ENCODE data around the gene PLXNA2.

PLXNA2 gene

GRCh38 chr1:208276757-208277435 is 32.7 kb upstream of the PLXNA2 start:
- Histone ChIP-seq H3K27ac (ENCODE audit: low read depth, low read length) (no peak overlapping the region), H3K4me3 (ENCODE audit: low read depth in 1 of 5, low read length in 5 of 5) (no peak overlapping the region), H3K9ac (ENCODE audit: low read length in 5 of 5) (no peak overlapping the region), H3K9me3 (ENCODE audit: control insufficient read depth in 5 of 5, low read length in 5 of 5) (no peaks in the 10 kb centered on the region), H3K27me3 (ENCODE audit: control insufficient read depth in 5 of 5, insufficient read depth in 4 of 5, low read length in 5 of 5) (peaks cover 0 to 2% (median 0%) of the 10 kb centered on the region in 5 donors), H3K36me3 (ENCODE audit: control insufficient read depth in 5 of 5, insufficient read depth in 5 of 5, low read length in 5 of 5) (no peaks in the 10 kb centered on the region), H3K4me1 (ENCODE audit: control insufficient read depth in 5 of 5, insufficient read depth in 5 of 5, low read length in 5 of 5) (peaks cover 0 to 31% (median 15%) of the 10 kb centered on the region in 5 donors)

DNA sequence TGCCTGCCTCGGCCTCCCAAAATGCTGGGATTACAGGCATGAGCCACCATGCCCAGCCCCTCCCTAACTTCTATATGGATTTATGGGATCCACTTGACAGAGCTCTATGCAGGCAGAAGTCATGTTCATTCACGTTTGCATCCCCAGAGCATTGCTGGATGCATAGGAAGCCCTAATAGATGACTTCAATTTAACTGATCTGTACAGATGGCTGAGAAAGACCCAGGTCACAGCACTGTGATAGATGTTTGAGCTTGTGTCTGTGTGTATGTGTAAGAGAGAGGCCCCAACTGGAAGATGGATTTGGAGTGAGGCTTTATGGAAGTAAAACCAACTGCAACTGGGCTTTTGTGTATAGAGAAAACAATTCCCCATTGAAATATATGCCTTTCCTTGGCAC is 30.9 kb upstream of the PLXNA2 start:
- H3K9me3 ChIP-seq (ENCODE audit: control insufficient read depth in 5 of 5, low read length in 5 of 5): no peaks in the 10 kb centered on the region
- H3K27ac ChIP-seq (ENCODE audit: low read depth, low read length): no peak overlapping the region
- peaks cover 0 to 26% (median 8%) of the 10 kb centered on the region in 5 donors for H3K4me1 ChIP-seq (ENCODE audit: control insufficient read depth in 5 of 5, insufficient read depth in 5 of 5, low read length in 5 of 5)
- H3K9ac ChIP-seq (ENCODE audit: low read length in 5 of 5): no peak overlapping the region
- H3K4me3 ChIP-seq (ENCODE audit: low read depth in 1 of 5, low read length in 5 of 5): no peak overlapping the region
- peaks cover 0 to 2% (median 0%) of the 10 kb centered on the region in 5 donors for H3K27me3 ChIP-seq (ENCODE audit: control insufficient read depth in 5 of 5, insufficient read depth in 4 of 5, low read length in 5 of 5)
- H3K36me3 ChIP-seq (ENCODE audit: control insufficient read depth in 5 of 5, insufficient read depth in 5 of 5, low read length in 5 of 5): no peaks in the 10 kb centered on the region

DNA sequence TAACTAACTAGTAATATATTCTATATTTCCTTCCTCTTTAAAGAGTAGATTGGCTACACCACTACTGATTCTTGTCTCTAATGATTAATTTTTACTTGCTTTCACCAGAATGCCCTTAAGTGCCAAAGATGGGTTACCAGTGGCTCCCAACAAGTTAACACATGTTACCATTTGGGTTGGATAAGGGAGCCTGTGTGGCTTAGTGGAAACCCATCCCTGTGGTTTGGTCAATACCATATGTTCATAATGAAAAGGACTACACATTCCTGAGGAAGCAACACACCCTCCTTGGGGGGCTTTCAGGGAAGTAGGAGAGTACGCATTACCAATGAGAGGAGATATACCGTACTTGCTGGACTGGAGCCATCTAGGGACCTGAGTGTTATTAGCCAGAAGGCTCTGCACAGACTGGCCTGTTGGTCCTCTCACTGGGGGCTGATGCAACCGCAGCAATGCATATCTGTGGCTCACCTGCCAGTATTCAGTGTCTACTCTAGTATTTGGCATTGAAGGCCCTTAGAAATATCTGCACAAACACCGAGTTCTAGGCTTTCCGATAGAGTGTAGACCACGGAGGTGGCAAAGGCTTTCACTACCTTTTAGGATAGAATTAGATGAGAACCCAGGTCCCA is 29.3 kb upstream of the PLXNA2 start:
- Histone ChIP-seq H3K27ac (ENCODE audit: low read depth, low read length) (no peak overlapping the region), H3K9ac (ENCODE audit: low read length in 5 of 5) (no peak overlapping the region), H3K36me3 (ENCODE audit: control insufficient read depth in 5 of 5, insufficient read depth in 5 of 5, low read length in 5 of 5) (no peaks in the 10 kb centered on the region), H3K27me3 (ENCODE audit: control insufficient read depth in 5 of 5, insufficient read depth in 4 of 5, low read length in 5 of 5) (peaks cover 0 to 9% (median 0%) of the 10 kb centered on the region in 5 donors), H3K4me3 (ENCODE audit: low read depth in 1 of 5, low read length in 5 of 5) (no peak overlapping the region), H3K4me1 (ENCODE audit: control insufficient read depth in 5 of 5, insufficient read depth in 5 of 5, low read length in 5 of 5) (peaks cover 0 to 18% (median 8%) of the 10 kb centered on the region in 5 donors), H3K9me3 (ENCODE audit: control insufficient read depth in 5 of 5, low read length in 5 of 5) (no peaks in the 10 kb centered on the region)

GRCh38 chr1:208272713-208273112 is 28.5 kb upstream of the PLXNA2 start:
- no peak overlapping the region for H3K4me3 ChIP-seq (ENCODE audit: low read depth in 1 of 5, low read length in 5 of 5)
- H3K27me3 ChIP-seq (ENCODE audit: control insufficient read depth in 5 of 5, insufficient read depth in 4 of 5, low read length in 5 of 5): peaks cover 0 to 13% (median 3%) of the 10 kb centered on the region in 5 donors
- no peaks in the 10 kb centered on the region for H3K9me3 ChIP-seq (ENCODE audit: control insufficient read depth in 5 of 5, low read length in 5 of 5)
- H3K4me1 ChIP-seq (ENCODE audit: control insufficient read depth in 5 of 5, insufficient read depth in 5 of 5, low read length in 5 of 5): peaks cover 0 to 10% (median 7%) of the 10 kb centered on the region in 5 donors
- no peak overlapping the region for H3K27ac ChIP-seq (ENCODE audit: low read depth, low read length)
- H3K9ac ChIP-seq (ENCODE audit: low read length in 5 of 5): no peak overlapping the region
- H3K36me3 ChIP-seq (ENCODE audit: control insufficient read depth in 5 of 5, insufficient read depth in 5 of 5, low read length in 5 of 5): no peaks in the 10 kb centered on the region

DNA sequence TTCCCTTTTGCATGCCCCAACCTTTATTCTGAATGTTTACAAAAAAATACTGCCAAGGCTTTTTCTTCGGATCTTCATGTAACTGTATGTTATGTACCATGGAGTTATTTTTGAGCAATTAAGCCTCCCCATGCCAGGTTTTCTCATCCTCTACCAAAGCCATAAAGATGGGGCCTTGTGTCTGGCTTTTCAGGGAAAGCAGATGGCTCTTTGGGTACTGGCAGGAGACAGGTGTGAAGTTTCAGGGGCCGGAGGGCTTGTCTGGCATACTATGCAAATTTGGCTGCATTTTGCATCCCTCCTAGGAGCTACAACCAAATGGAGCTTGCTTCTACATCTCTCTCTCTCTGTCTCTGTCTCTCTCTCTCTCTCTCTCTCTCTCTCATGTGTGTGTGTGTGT is 28.1 kb upstream of the PLXNA2 start:
- H3K4me1 ChIP-seq (ENCODE audit: control insufficient read depth in 5 of 5, insufficient read depth in 5 of 5, low read length in 5 of 5): peaks cover 0 to 9% (median 7%) of the 10 kb centered on the region in 5 donors
- no peaks in the 10 kb centered on the region for H3K9me3 ChIP-seq (ENCODE audit: control insufficient read depth in 5 of 5, low read length in 5 of 5)
- no peak overlapping the region for H3K27ac ChIP-seq (ENCODE audit: low read depth, low read length)
- peaks cover 0 to 16% (median 3%) of the 10 kb centered on the region in 5 donors for H3K27me3 ChIP-seq (ENCODE audit: control insufficient read depth in 5 of 5, insufficient read depth in 4 of 5, low read length in 5 of 5)
- H3K36me3 ChIP-seq (ENCODE audit: control insufficient read depth in 5 of 5, insufficient read depth in 5 of 5, low read length in 5 of 5): no peaks in the 10 kb centered on the region
- H3K4me3 ChIP-seq (ENCODE audit: low read depth in 1 of 5, low read length in 5 of 5): no peak overlapping the region
- no peak overlapping the region for H3K9ac ChIP-seq (ENCODE audit: low read length in 5 of 5)

DNA sequence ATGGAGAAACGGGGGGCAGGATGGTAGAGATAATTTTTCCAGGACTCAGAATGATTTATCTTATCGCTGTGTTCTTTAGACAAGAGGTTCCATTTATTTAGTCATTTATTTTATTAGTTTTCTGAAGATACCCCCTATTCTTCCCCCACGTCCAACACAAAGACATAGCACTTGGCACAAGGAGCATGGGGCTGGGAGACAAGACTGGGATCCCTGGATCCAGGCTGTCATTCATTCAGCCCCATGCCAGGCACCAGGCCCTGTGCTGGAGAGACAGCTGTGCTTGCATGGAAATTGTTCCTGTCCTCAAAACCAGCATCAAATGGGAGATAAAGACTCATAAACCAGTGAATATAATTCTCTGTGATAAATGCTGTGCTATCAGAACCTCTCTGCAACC is 27.1 kb upstream of the PLXNA2 start:
- Histone ChIP-seq H3K4me3 (ENCODE audit: low read depth in 1 of 5, low read length in 5 of 5) (no peak overlapping the region), H3K36me3 (ENCODE audit: control insufficient read depth in 5 of 5, insufficient read depth in 5 of 5, low read length in 5 of 5) (no peaks in the 10 kb centered on the region), H3K9me3 (ENCODE audit: control insufficient read depth in 5 of 5, low read length in 5 of 5) (no peaks in the 10 kb centered on the region), H3K4me1 (ENCODE audit: control insufficient read depth in 5 of 5, insufficient read depth in 5 of 5, low read length in 5 of 5) (peaks cover 0 to 8% (median 7%) of the 10 kb centered on the region in 5 donors), H3K27me3 (ENCODE audit: control insufficient read depth in 5 of 5, insufficient read depth in 4 of 5, low read length in 5 of 5) (peaks cover 0 to 16% (median 3%) of the 10 kb centered on the region in 5 donors), H3K9ac (ENCODE audit: low read length in 5 of 5) (no peak overlapping the region), H3K27ac (ENCODE audit: low read depth, low read length) (no peak overlapping the region)

GRCh38 chr1:208270651-208271141 is 26.5 kb upstream of the PLXNA2 start:
- Histone ChIP-seq H3K36me3 (ENCODE audit: control insufficient read depth in 5 of 5, insufficient read depth in 5 of 5, low read length in 5 of 5) (no peaks in the 10 kb centered on the region), H3K27ac (ENCODE audit: low read depth, low read length) (no peak overlapping the region), H3K4me3 (ENCODE audit: low read depth in 1 of 5, low read length in 5 of 5) (no peak overlapping the region), H3K9me3 (ENCODE audit: control insufficient read depth in 5 of 5, low read length in 5 of 5) (no peaks in the 10 kb centered on the region), H3K4me1 (ENCODE audit: control insufficient read depth in 5 of 5, insufficient read depth in 5 of 5, low read length in 5 of 5) (peaks cover 0 to 8% (median 7%) of the 10 kb centered on the region in 5 donors), H3K9ac (ENCODE audit: low read length in 5 of 5) (no peak overlapping the region), H3K27me3 (ENCODE audit: control insufficient read depth in 5 of 5, insufficient read depth in 4 of 5, low read length in 5 of 5) (peaks cover 0 to 16% (median 3%) of the 10 kb centered on the region in 5 donors)

DNA sequence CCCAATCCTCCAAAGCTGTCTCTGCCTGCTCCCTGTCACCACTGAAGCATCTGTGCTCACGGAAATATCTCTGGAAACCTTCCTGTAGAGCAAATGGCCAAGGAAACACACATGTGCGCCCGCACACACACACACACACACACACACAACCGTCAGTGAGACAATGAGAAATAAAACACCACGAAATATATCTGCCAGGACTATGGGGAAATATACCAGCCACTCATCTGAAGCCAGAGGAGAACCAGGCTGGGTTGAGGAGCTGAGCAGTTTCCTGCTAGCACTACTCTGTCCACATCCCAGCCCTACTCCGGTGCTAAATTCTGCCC is 25.1 kb upstream of the PLXNA2 start:
- Histone ChIP-seq H3K4me1 (ENCODE audit: control insufficient read depth in 5 of 5, insufficient read depth in 5 of 5, low read length in 5 of 5) (peaks cover 2 to 16% (median 8%) of the 10 kb centered on the region in 5 donors), H3K27me3 (ENCODE audit: control insufficient read depth in 5 of 5, insufficient read depth in 4 of 5, low read length in 5 of 5) (peaks cover 0 to 16% (median 3%) of the 10 kb centered on the region in 5 donors), H3K4me3 (ENCODE audit: low read depth in 1 of 5, low read length in 5 of 5) (no peak overlapping the region), H3K9ac (ENCODE audit: low read length in 5 of 5) (no peak overlapping the region), H3K27ac (ENCODE audit: low read depth, low read length) (no peak overlapping the region), H3K9me3 (ENCODE audit: control insufficient read depth in 5 of 5, low read length in 5 of 5) (no peaks in the 10 kb centered on the region), H3K36me3 (ENCODE audit: control insufficient read depth in 5 of 5, insufficient read depth in 5 of 5, low read length in 5 of 5) (no peaks in the 10 kb centered on the region)

DNA sequence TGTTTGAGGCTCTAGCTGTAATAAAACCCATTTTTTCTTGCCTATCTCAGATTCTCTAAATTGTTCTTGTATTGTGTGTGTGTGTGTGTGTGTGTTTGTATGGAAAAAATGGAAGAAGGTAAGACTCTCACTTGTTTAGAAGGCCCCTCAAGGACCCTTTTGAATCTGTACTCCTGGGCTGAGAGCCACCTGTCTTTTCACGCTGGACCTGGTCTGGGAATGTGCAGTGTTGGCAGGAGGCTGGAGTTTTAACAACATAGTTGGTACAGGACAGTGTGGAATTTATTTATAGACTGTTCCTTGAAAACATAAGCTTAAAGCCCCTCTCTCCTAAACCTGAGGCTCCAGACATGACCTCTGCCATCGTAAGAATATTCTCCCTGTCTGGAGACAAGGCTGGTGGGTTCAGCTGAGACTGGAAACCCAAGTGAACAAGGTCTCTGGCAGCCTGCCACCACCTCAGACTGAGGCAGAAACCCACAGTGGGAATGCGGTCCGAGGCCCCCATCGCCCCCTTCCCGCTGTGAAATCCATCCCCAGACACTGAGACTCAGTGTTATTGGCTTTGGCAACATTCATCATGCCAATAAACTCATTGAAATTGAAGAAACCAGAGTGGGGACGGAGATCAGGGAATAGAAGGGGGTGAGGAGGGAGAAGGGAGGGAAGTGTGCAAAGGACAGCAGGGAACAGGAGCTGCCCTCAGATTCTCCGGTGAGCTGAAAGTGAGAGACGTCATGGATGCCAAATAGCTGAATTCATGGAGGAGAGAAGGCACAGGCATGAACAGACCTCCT is 24.6 kb upstream of the PLXNA2 start:
- no peak overlapping the region for H3K27ac ChIP-seq (ENCODE audit: low read depth, low read length)
- no peaks in the 10 kb centered on the region for H3K9me3 ChIP-seq (ENCODE audit: control insufficient read depth in 5 of 5, low read length in 5 of 5)
- H3K4me1 ChIP-seq (ENCODE audit: control insufficient read depth in 5 of 5, insufficient read depth in 5 of 5, low read length in 5 of 5): peaks cover 2 to 20% (median 10%) of the 10 kb centered on the region in 5 donors
- H3K36me3 ChIP-seq (ENCODE audit: control insufficient read depth in 5 of 5, insufficient read depth in 5 of 5, low read length in 5 of 5): no peaks in the 10 kb centered on the region
- H3K9ac ChIP-seq (ENCODE audit: low read length in 5 of 5): no peak overlapping the region
- H3K4me3 ChIP-seq (ENCODE audit: low read depth in 1 of 5, low read length in 5 of 5): no peak overlapping the region
- H3K27me3 ChIP-seq (ENCODE audit: control insufficient read depth in 5 of 5, insufficient read depth in 4 of 5, low read length in 5 of 5): peaks cover 0 to 16% (median 3%) of the 10 kb centered on the region in 5 donors

- no peaks in the 10 kb centered on the region for H3K36me3 ChIP-seq (ENCODE audit: control insufficient read depth in 5 of 5, insufficient read depth in 5 of 5, low read length in 5 of 5)
- H3K27ac ChIP-seq (ENCODE audit: low read depth, low read length): no peak overlapping the region
- no peak overlapping the region for H3K9ac ChIP-seq (ENCODE audit: low read length in 5 of 5)
- peaks cover 2 to 17% (median 10%) of the 10 kb centered on the region in 5 donors for H3K4me1 ChIP-seq (ENCODE audit: control insufficient read depth in 5 of 5, insufficient read depth in 5 of 5, low read length in 5 of 5)
- no peaks in the 10 kb centered on the region for H3K9me3 ChIP-seq (ENCODE audit: control insufficient read depth in 5 of 5, low read length in 5 of 5)
- H3K4me3 ChIP-seq (ENCODE audit: low read depth in 1 of 5, low read length in 5 of 5): no peak overlapping the region
- peaks cover 0 to 16% (median 3%) of the 10 kb centered on the region in 5 donors for H3K27me3 ChIP-seq (ENCODE audit: control insufficient read depth in 5 of 5, insufficient read depth in 4 of 5, low read length in 5 of 5)
Observed at GRCh38 chr1:208265525-208265924, 21.3 kb upstream of the PLXNA2 start.

Data from subcutaneous abdominal adipose tissue (tissue), 5 donors.